ENCODE measurements around the gene BNIP1. TPM values are rescaled to one million over a fixed set of nuclear protein-coding genes. Genes with fewer than 3 reads are reported as not detected.

BNIP1 gene
- total RNA-seq, 4 donors from 2014 or later, result 5.4 to 9.4 (median 8.3) TPM

GRCh38 chr5:173205916-173206315 lies 61.6 kb downstream of the BNIP1 start:
- Histone ChIP-seq H3K4me3 (no peak overlapping the region), H3K36me3 (no peaks in the 10 kb centered on the region), H3K27ac (replicated peaks in 1 of 4) (no peak overlapping the region), H3K4me1 (no peaks in the 10 kb centered on the region), H3K27me3 (peaks cover 0 to 77% (median 4%) of the 10 kb centered on the region in 4 donors), H3K9me3 (no peaks in the 10 kb centered on the region)
- TF ChIP-seq EP300 (IDR thresholded peaks at IDR 0.05), result no peak
- TF ChIP-seq CTCF (IDR thresholded peaks at IDR 0.05), result no peak
- TF ChIP-seq POLR2A (IDR thresholded peaks at IDR 0.05; ENCODE audit: low read depth), result no peak
- TF ChIP-seq POLR2AphosphoS5 (IDR thresholded peaks at IDR 0.05), result no peak
- WGBS, result 64% methylated on average over 6 of the region's 6 CpGs
- intact Hi-C loops (cut with DNase I), result no loop called here
- DNase-seq (ENCODE audit: extremely low spot score), result no peak

GRCh38 chr5:173208296-173208695 lies 64.0 kb downstream of the BNIP1 start:
- intact Hi-C loops (cut with DNase I), result no loop called here
- TF ChIP-seq EP300 (IDR thresholded peaks at IDR 0.05) (no peak), POLR2AphosphoS5 (IDR thresholded peaks at IDR 0.05) (no peak), POLR2A (IDR thresholded peaks at IDR 0.05; ENCODE audit: low read depth) (no peak), CTCF (IDR thresholded peaks at IDR 0.05) (no peak)
- Histone ChIP-seq H3K36me3 (no peaks in the 10 kb centered on the region), H3K27me3 (peaks cover 0 to 66% (median 0%) of the 10 kb centered on the region in 4 donors), H3K27ac (replicated peaks in 1 of 4) (no peak overlapping the region), H3K4me1 (no peaks in the 10 kb centered on the region), H3K9me3 (no peaks in the 10 kb centered on the region), H3K4me3 (no peak overlapping the region)
- WGBS, result 90% methylated on average over 7 of the region's 7 CpGs
- no peak for DNase-seq (ENCODE audit: extremely low spot score)

GRCh38 chr5:173210877-173211276 lies 66.5 kb downstream of the BNIP1 start:
- Histone ChIP-seq H3K9me3 (no peaks in the 10 kb centered on the region), H3K4me1 (no peaks in the 10 kb centered on the region), H3K4me3 (no peak overlapping the region), H3K27me3 (peaks cover 0 to 49% (median 0%) of the 10 kb centered on the region in 4 donors), H3K27ac (replicated peaks in 1 of 4) (no peak overlapping the region), H3K36me3 (no peaks in the 10 kb centered on the region)
- intact Hi-C loops (cut with DNase I), result no loop called here
- WGBS, result 85% methylated on average over 6 of the region's 8 CpGs
- TF ChIP-seq EP300 (IDR thresholded peaks at IDR 0.05), result no peak
- no peak for TF ChIP-seq CTCF (IDR thresholded peaks at IDR 0.05)
- TF ChIP-seq POLR2A (IDR thresholded peaks at IDR 0.05; ENCODE audit: low read depth), result no peak
- no peak for DNase-seq (ENCODE audit: extremely low spot score)

- intact Hi-C loops (cut with DNase I), result no loop called here
- H3K4me3 ChIP-seq, result no peak overlapping the region
- H3K9me3 ChIP-seq, result no peaks in the 10 kb centered on the region
- H3K27ac ChIP-seq (replicated peaks in 1 of 4), result no peak overlapping the region
- TF ChIP-seq CTCF (IDR thresholded peaks at IDR 0.05), result no peak
- no peak for TF ChIP-seq POLR2A (IDR thresholded peaks at IDR 0.05; ENCODE audit: low read depth)
- no peak for TF ChIP-seq POLR2AphosphoS5 (IDR thresholded peaks at IDR 0.05)
- no peak for TF ChIP-seq EP300 (IDR thresholded peaks at IDR 0.05)
- WGBS, result 82% methylated on average over 5 of the region's 6 CpGs
- H3K36me3 ChIP-seq, result no peaks in the 10 kb centered on the region
- no peaks in the 10 kb centered on the region for H3K4me1 ChIP-seq
- H3K27me3 ChIP-seq, result peaks cover 0 to 50% (median 0%) of the 10 kb centered on the region in 4 donors
- DNase-seq (ENCODE audit: extremely low spot score), result no peak
Measured at GRCh38 chr5:173211284-173211683, 67.0 kb downstream of the BNIP1 start.

GRCh38 chr5:173213236-173213933 lies 69.1 kb downstream of the BNIP1 start:
- H3K4me3 ChIP-seq, result no peak overlapping the region
- no peak for TF ChIP-seq POLR2A (IDR thresholded peaks at IDR 0.05; ENCODE audit: low read depth)
- no peak for TF ChIP-seq EP300 (IDR thresholded peaks at IDR 0.05)
- H3K27ac ChIP-seq (replicated peaks in 1 of 4), result no peak overlapping the region
- DNase-seq (ENCODE audit: extremely low spot score), result no peak
- H3K36me3 ChIP-seq, result no peaks in the 10 kb centered on the region
- intact Hi-C loops (cut with DNase I), result no loop called here
- H3K9me3 ChIP-seq, result no peaks in the 10 kb centered on the region
- WGBS, result 97% methylated on average over 16 of the region's 49 CpGs
- peaks cover 0 to 37% (median 0%) of the 10 kb centered on the region in 4 donors for H3K27me3 ChIP-seq
- H3K4me1 ChIP-seq, result no peaks in the 10 kb centered on the region

Other genes with a start within 250 kb of the BNIP1 start
- gene RPL26L1, start 185.1 kb upstream of the BNIP1 start, total RNA-seq, result 10 to 100 TPM; 17.8 to 25.8 (median 22.1) TPM
- gene ATP6V0E1, start 160.8 kb upstream of the BNIP1 start, total RNA-seq, result 100 to 1,000 TPM; 106 to 210 (median 133) TPM
- 10 to 100 TPM; 37.8 to 76.5 (median 46.3) TPM for gene CREBRF, start 88.2 kb upstream of the BNIP1 start, total RNA-seq
- not detected for gene NKX2-5, start 90.7 kb downstream of the BNIP1 start, total RNA-seq
- 100 to 1,000 TPM in 1 of 4 donors, 10 to 100 TPM in 3; 72.4 to 130 (median 78.1) TPM for gene STC2, start 183.9 kb downstream of the BNIP1 start, total RNA-seq